T-helper 2 cell treated with Interferon-gamma antibody and Interleukin-4, amounts not matched to agents 100 ng/mL and 5 ng/mL, for 36 hours (primary cell): ENCODE data around the gene MOCS3. TPM values are rescaled to one million over a fixed set of nuclear protein-coding genes. Genes with fewer than 3 reads are reported as not detected.

Source experiments
- intact Hi-C: fragments of 100-400 bp; cut with micrococcal nuclease; formaldehyde crosslinking; loops from one replicate; pipeline ENCODE4 v1.15.1; 2023
- total RNA-seq: library from RNA; stranded (reverse); gene quantifications from 2 replicates; pipeline ENCODE4 v1.2.3, GENCODE V29; 2022

Gene MOCS3
- total RNA-seq = 4.6 and 4.7 TPM in 2 replicates

GRCh38 chr20:50958615-50959542 lies at the start of gene MOCS3:
MOCS3 (plus strand) TSS chr20:50958818; CDS start chr20:50958843, 25 bp downstream.
- intact Hi-C loops = loop anchor here (1.0 to 10.0 kb wide), 3 partner anchors 28 to 444 kb away; partner anchors contain the start of genes ADNP, PARD6B and PTPN1

GRCh38 chr20:50909413-50909812 lies 49.2 kb upstream of the MOCS3 start:
- intact Hi-C loops = no loop called here

- intact Hi-C loops = no loop called here
These were observed 47.6 kb upstream of the MOCS3 start for GRCh38 chr20:50911030-50911429.

GRCh38 chr20:50911716-50912115 lies 46.9 kb upstream of the MOCS3 start:
- intact Hi-C loops = no loop called here

- intact Hi-C loops = no loop called here
These were observed 44.8 kb upstream of the MOCS3 start for GRCh38 chr20:50913690-50914375.

- intact Hi-C loops = no loop called here
These were observed 43.2 kb upstream of the MOCS3 start for GRCh38 chr20:50915424-50915823.

GRCh38 chr20:50916257-50916656 lies 42.4 kb upstream of the MOCS3 start:
- intact Hi-C loops = no loop called here

- intact Hi-C loops = no loop called here
These were observed 41.7 kb upstream of the MOCS3 start for GRCh38 chr20:50916934-50917333.

- intact Hi-C loops = no loop called here
These were observed 40.2 kb upstream of the MOCS3 start for GRCh38 chr20:50918403-50918802.

- intact Hi-C loops = no loop called here
These were observed 39.1 kb upstream of the MOCS3 start for GRCh38 chr20:50919567-50919966.

- intact Hi-C loops = no loop called here
These were observed 37.6 kb upstream of the MOCS3 start for GRCh38 chr20:50920997-50921396.

- intact Hi-C loops = no loop called here
These were observed 36.7 kb upstream of the MOCS3 start for GRCh38 chr20:50921803-50922501.

- intact Hi-C loops = no loop called here
These were observed 34.2 kb upstream of the MOCS3 start for GRCh38 chr20:50924261-50924920.

- intact Hi-C loops = no loop called here
These were observed 32.1 kb upstream of the MOCS3 start for GRCh38 chr20:50926530-50926929.

GRCh38 chr20:50928469-50928868 lies 30.1 kb upstream of the MOCS3 start:
- intact Hi-C loops = no loop called here

- intact Hi-C loops = loop anchor here (1.0 to 5.0 kb wide), 4 partner anchors 111 to 473 kb away; no protein-coding TSS in a partner anchor
These were observed 29.1 kb upstream of the MOCS3 start for GRCh38 chr20:50929299-50930138.

- intact Hi-C loops = loop anchor here (5.0 kb wide), 1 partner anchor 472 kb away; no protein-coding TSS in a partner anchor
These were observed 28.3 kb upstream of the MOCS3 start for GRCh38 chr20:50930139-50930975.

GRCh38 chr20:50930976-50931305 lies 27.7 kb upstream of the MOCS3 start:
- intact Hi-C loops = loop anchor here (1.0 to 5.0 kb wide), 3 partner anchors 27 to 471 kb away; partner anchors contain the start of genes DPM1, MOCS3 and PARD6B
